PFSK-1 (cell line): ENCODE data around the gene MYT1.

Source experiments
- FOXP2 ChIP-seq: optimal IDR thresholded peaks from 2 replicates; pipeline ENCODE3; 2011; ENCODE audit warnings: borderline replicate concordance, control low read depth, inconsistent platforms; ENCODE audit not compliant: insufficient read depth; ENCODE audit errors: extremely low read length, extremely low read depth
- POLR2AphosphoS5 ChIP-seq: IDR thresholded peaks from 2 replicates; pipeline ENCODE4 v1.6.1; 2012; ENCODE audit warnings: low read depth, mild to moderate bottlenecking, control low read depth, low read length, moderate library complexity
- SIN3A ChIP-seq: IDR thresholded peaks from 2 replicates; pipeline ENCODE4 v1.6.1; 2012; ENCODE audit warnings: mild to moderate bottlenecking, low read length, moderate library complexity, borderline replicate concordance; ENCODE audit not compliant: insufficient read depth
- TAF1 ChIP-seq: IDR thresholded peaks from 2 replicates; pipeline ENCODE4 v1.6.1; 2012; ENCODE audit warnings: low read length, control low read depth, borderline replicate concordance; ENCODE audit not compliant: insufficient read depth
- TF ChIP-seq, protein P1 (sequence below), 2 experiments: IDR thresholded peaks; 2 replicates each; pipeline versions ENCODE4 v1.6.1 to v1.8.0; 2011 to 2012; ENCODE audit warnings: low read depth in 2 of 2, low read length in 2 of 2, control low read depth in 1 of 2, inconsistent platforms in 1 of 2, mild to moderate bottlenecking in 1 of 2, moderate library complexity in 1 of 2; ENCODE audit not compliant: insufficient read depth in 1 of 2

- TF ChIP-seq POLR2AphosphoS5 (no peak), SIN3A (no peak), TAF1 (no peak), FOXP2 (no peak)
- TF ChIP-seq, protein P1, sequence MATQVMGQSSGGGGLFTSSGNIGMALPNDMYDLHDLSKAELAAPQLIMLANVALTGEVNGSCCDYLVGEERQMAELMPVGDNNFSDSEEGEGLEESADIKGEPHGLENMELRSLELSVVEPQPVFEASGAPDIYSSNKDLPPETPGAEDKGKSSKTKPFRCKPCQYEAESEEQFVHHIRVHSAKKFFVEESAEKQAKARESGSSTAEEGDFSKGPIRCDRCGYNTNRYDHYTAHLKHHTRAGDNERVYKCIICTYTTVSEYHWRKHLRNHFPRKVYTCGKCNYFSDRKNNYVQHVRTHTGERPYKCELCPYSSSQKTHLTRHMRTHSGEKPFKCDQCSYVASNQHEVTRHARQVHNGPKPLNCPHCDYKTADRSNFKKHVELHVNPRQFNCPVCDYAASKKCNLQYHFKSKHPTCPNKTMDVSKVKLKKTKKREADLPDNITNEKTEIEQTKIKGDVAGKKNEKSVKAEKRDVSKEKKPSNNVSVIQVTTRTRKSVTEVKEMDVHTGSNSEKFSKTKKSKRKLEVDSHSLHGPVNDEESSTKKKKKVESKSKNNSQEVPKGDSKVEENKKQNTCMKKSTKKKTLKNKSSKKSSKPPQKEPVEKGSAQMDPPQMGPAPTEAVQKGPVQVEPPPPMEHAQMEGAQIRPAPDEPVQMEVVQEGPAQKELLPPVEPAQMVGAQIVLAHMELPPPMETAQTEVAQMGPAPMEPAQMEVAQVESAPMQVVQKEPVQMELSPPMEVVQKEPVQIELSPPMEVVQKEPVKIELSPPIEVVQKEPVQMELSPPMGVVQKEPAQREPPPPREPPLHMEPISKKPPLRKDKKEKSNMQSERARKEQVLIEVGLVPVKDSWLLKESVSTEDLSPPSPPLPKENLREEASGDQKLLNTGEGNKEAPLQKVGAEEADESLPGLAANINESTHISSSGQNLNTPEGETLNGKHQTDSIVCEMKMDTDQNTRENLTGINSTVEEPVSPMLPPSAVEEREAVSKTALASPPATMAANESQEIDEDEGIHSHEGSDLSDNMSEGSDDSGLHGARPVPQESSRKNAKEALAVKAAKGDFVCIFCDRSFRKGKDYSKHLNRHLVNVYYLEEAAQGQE (IDR thresholded peaks at IDR 0.05; ENCODE audit: insufficient read depth in 1 of 2, low read depth in 2 of 2, low read length in 2 of 2): no peak
Measured at GRCh38 chr20:64115171-64115911, 48.9 kb upstream of the MYT1 start.
